Posterior vena cava (tissue), 2 donors: ENCODE data around the gene NFKB2. TPM values are rescaled to one million over a fixed set of nuclear protein-coding genes. Genes with fewer than 3 reads are reported as not detected.

Experiments used
- DNase-seq: peaks from one replicate; pipeline ENCODE4 v3.0.0-alpha.2; 2020; ENCODE audit warnings: low spot score
- intact Hi-C, 2 donors: fragments of 100-400 bp; cut with DNase I; formaldehyde crosslinking; loops; one replicate each; pipeline versions ENCODE4 v1.14.1 to v1.14.2; 2022 to 2023
- long read RNA-seq, 2 donors: library from polyadenylated mRNA; unstranded; transcript quantifications; one replicate each; pipeline ENCODE4 v2.0.0, GENCODE V29; 2020 to 2021
- total RNA-seq, 2 donors: library from RNA; stranded (reverse); fragmentation: NEBNext Ultra II Directional; extraction: Animal tissue kit (Norgen Biotek cat#: 25700); gene quantifications; one replicate each; pipeline ENCODE4 v1.2.1, GENCODE V29; 2021
- donor health status: DM: yes; HTN: yes; CAD: no.
- donor health status: DM: yes; HTN: yes; CAD: no.

The NFKB2 gene
- 10 to 100 TPM; 21.5 to 44.7 TPM for total RNA-seq
- long read RNA-seq, donor 1, partial matches to known transcripts = 10 of 13 reads
- long read RNA-seq, donor 1, other reads (novel, unspliced or antisense) = 1 of 13 reads
- long read RNA-seq, donor 2, partial matches to known transcripts = 10 of 13 reads
- long read RNA-seq, donor 2, other reads (novel, unspliced or antisense) = 2 of 13 reads

DNA sequence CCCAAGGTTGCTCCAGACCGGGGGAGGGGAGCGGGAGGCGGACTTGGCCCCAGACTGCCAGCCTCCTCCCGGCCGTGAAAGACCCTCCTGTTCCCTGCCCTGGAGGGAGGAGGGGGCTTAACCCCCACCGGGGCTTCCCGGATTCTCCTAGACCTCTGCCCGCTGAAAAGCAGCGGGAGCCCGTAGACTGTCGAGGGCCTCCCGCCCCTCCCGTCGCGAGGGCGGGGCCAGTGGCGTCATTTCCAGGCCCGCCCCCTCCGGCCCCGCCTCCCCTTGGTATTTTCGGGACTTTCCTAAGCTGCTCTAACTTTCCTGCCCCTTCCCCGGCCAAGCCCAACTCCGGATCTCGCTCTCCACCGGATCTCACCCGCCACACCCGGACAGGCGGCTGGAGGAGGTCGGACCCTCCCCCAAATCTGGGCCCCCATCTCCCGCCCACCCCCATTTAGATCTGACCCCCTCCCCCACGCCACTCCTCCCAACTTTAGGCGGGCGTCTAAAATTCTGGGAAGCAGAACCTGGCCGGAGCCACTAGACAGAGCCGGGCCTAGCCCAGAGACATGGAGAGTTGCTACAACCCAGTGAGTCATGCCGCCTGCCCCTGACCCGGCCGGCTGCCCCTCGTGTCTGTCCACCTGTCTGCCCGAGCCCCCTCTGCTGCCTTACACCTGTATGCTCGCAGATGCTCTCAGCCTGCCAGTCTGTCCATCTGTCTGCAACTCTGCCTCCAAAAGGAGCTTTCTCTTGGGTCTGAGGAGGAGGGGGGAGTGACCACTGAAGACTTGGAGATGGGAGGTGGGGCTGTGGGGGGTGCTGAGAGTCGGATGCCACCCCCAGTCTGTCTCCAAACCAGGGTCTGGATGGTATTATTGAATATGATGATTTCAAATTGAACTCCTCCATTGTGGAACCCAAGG is at the start of gene NFKB2:
TSS of gene NFKB2 (plus strand) at position 306 of the 917 bp plus-strand sequence. CDS start at position 561, 255 bp downstream.
- intact Hi-C loops = no loop called here
- DNase-seq = peak; percentile 96

DNA sequence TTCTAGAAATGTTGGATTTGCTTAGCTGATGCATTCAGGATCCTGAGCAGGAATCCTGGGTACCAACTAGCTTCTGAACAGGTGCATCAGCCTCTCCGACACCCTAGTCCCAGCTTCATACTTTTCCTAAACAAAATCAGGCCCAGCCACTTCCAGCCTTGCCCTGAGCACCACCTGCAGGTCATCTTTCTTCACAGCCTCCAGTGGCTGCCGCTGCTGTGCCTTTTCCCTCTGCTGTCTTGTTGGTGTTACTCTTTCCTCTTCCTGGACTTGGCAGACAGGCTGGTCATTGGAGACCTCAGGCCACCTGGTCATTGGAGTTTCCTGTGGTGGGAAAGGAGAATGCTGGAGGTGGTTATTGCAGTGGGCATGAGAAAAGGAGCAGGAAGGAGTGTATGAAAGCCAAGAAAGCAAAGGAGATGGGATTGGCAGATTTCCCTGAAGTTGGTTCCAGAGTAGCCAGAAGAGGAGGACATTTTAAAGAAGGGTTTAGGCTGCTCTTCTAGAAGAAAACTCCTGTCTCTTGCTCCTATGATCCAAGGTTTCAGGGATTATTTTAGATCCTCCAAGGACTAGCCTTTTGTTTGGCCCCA is 48.2 kb upstream of the NFKB2 start:
- no peak for DNase-seq
- intact Hi-C loops = no loop called here

DNA sequence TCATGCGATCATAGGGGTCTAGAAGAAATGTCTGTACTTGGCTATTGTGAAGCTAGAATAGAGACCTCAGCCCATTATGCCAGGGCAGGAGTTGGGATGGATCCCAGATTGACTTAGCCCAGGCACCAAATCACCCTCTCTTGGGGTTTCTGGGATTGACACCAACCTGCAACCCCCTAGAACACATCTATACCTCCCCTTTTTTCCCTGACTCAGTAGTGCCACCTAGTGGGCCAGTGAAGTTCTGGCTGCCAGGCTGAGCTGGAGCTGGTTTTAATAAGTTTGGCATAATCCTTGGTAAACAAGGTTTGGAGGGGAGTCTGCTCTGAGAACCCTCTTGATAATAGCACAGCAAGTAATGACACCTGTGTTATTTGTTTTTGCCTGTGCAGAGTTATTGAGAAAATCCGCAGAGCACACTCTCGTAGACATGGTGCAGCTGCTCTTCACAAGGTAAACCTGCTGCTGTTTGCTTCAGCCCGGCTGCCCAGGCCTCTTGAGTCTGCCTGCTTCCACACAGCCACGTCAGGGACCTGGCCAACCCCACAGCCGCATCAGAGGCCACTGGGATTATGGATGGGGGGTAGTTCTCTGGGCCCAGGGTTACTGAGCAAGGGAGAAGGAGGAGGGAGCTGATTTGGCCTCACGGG is 43.3 kb upstream of the NFKB2 start:
- intact Hi-C loops = loop anchor here (2.0 to 10.0 kb wide), 3 partner anchors 120 to 187 kb away; no protein-coding TSS in a partner anchor
- DNase-seq = no peak

DNA sequence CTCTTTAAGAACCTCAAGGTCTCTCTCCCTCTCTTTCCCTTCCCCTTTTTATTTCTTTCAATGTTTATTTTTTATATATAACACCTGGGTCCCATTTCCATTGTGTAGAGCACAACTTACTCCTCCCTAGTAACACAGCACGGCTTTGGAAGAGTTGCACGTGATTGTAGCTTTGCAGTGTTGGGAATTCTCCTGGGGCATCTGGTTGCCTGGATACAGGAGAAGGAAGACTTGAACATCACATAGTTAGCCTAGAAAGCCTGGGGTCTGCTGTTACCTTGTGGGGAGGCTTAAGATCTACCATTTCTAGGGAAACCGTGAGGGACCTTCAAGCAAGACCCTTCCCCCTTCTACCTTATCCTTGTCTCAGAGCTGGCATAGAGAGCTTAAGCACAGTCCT is 41.1 kb upstream of the NFKB2 start:
- intact Hi-C loops = loop anchor here (5.0 to 10.0 kb wide), 2 partner anchors 122 to 190 kb away; no protein-coding TSS in a partner anchor
- no peak for DNase-seq

DNA sequence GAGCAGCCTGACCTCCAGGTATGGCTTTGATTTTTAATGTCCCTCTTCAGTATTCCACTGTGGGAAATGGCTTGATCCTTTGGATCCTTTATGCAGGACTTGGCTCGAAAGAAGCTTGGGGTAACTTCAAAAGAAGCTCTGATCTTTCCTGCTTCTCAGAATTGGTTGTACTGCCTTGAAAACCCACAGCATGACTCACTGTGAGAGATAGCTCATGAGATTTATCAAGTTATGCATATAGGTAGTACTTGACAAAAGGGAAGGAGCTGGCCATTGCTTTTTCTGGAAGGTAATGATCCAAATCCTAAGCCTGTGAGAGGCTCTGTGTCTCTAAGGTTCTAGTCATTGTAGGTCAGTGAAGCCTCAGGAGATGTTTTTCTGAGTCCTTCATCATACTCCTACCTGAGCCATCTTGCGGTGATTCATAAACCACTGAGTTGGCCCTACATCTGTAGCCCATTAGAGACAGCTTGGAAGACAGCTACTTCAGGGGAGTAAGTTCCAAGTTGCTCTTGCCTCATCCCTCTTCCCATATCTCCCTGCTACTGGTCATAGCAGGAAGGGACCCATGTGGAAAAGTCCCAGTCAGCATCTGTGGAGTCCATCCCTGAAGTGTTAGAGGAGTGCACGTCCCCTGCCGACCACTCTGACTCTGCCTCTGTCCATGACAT is 36.7 kb upstream of the NFKB2 start:
- DNase-seq = no peak
- intact Hi-C loops = loop anchor here in 1 of 2 donors (10.0 kb wide), 1 partner anchor 194 kb away; no protein-coding TSS in a partner anchor

DNA sequence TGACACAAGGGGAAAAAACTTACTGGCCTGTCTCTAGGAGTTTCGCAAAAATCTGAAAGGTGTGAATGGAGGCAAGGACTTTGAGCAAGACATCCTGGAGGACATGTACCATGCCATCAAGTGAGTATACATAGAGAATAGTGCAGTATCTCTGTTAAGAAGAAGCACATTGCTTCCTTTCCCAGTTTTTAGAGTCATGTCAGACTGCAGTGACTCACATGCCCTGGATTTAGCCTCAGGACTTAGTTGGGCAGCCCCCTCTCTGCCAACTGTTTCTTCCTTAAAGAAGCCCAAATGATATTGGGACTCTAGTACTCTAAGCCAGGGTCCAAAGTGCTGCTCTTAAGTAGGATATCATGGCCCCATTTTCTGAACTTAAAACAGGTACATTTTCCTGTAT is 28.1 kb upstream of the NFKB2 start:
- intact Hi-C loops = loop anchor here in 1 of 2 donors (10.0 kb wide), 1 partner anchor 523 kb away; the partner anchor contains the start of gene KCNIP2
- no peak for DNase-seq

DNA sequence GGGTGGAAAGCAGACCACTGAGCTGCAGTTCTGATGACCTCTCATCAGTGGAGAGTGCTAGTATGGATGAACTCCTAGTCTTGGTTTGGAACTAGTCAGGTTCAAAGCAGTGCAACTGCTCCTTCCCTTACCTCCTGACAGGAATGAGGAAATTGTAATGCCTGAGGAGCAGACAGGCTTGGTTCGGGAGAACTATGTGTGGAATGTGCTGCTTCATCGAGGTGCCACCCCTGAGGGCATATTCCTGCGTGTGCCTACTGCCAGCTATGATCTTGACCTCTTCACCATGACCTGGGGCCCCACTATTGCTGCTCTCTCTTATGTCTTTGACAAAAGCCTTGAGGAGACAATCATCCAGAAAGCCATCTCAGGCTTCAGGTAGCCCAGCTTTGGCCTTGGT is 27.4 kb upstream of the NFKB2 start:
- no peak for DNase-seq
- intact Hi-C loops = loop anchor here in 1 of 2 donors (10.0 kb wide), 1 partner anchor 523 kb away; the partner anchor contains the start of gene KCNIP2

DNA sequence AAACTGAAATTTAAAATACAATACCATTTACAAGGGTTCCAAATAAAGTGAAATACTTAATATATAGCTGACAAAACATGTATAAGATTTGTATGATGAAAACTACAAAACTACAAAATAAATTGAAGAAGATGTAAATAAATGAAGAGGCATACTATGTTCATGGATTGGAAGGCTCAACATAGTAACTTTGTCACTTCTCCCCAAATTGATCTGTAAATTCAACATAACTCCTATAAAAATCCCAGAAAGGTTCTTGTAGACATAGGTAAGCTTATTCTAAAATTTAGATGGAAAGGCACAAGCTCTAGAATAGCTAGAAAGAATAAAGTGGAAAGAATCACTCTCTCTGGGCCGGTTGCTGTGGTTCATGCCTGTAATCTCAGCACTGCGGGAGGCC is 24.2 kb upstream of the NFKB2 start:
- DNase-seq = no peak
- intact Hi-C loops = no loop called here

DNA sequence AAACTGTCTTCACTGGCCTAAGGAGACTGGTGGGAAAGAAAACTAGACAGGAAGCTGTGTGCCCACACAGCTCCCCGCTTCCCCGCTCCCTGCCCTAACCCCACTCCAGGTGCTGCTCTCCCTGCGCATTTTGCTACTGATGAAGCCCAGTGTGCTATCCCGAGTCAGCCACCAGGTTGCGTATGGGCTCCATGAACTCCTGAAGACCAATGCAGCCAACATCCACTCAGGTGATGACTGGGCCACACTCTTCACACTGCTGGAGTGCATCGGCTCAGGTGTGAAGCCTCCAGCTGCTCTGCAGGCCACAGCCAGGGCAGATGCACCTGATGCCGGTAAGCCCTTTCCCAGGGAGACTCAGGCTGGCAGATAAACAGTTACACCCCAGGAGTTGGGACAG is 20.3 kb upstream of the NFKB2 start:
- intact Hi-C loops = no loop called here
- DNase-seq = no peak

DNA sequence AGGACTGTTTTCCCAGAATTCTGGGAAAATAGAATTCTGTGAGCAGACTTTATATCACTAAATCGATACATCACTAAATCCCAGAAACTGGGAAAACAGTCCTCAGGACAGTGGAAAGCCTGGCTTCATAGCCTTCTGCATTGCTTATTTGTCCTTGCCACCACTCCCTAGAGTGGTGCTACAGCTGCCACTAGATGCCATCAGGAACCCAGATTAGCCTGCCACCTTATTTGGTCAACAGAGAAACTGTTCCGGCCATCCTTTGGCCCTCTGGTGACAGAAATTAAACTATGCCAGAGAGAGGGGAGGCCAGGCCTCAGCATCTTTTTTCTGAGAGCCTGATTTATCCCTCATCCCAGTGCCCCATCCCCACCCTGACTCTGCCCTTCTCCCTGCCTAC is 19.6 kb upstream of the NFKB2 start:
- DNase-seq = no peak
- intact Hi-C loops = no loop called here

DNA sequence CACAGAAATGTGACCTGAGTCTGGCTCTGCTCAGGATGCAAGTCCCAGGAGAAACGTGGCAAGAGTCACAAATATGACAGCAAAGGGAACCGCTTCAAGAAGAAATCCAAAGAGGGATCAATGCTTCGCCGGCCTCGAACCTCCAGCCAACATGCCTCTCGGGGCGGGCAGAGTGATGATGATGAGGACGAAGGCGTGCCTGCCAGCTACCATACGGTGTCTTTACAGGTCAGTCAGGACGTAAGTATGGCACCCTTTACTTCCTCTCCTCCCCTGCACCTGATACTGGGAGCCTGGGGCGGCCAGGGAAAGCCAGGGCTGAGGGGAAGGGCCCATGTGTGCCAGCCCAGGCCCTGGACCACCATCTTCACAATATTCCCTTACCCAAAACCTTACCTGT is 18.6 kb upstream of the NFKB2 start:
- intact Hi-C loops = no loop called here
- no peak for DNase-seq

DNA sequence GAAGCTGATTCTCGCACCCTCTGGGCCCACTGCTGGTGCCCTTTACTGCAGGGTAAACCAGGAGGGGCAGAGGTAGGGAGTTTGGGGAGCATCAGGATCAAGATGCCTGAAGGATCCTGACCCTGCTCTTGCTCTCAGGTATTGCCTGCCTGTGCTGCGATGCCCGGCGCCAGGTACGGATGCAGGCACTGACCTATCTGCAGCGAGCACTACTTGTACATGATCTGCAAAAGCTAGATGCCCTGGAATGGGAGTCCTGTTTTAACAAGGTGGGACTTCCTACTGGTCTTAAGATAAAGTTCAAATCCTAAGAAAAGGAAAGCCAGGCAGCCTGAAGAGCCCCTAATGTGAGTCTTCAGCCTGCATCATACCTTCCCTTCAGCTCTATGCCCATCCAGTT is 16.1 kb upstream of the NFKB2 start:
- intact Hi-C loops = no loop called here

DNA sequence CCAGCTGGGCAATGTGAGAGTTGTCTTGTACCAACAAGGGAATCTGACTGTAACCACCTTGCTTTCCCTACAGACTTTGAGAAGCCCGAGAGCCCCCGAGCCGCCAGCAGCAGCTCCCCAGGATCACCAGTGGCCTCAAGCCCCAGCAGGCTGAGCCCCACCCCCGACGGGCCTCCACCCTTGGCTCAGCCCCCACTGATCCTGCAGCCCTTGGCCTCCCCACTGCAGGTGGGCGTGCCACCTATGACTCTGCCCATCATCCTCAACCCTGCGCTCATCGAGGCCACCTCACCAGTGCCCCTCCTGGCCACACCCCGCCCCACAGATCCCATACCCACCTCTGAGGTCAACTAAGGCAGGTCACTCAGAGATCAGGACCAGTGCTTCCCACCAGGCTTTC is 13.5 kb upstream of the NFKB2 start:
- intact Hi-C loops = no loop called here
- DNase-seq = no peak

More for the DNA sequence above, 16.1 kb upstream of the NFKB2 start:
- DNase-seq = no peak

DNA sequence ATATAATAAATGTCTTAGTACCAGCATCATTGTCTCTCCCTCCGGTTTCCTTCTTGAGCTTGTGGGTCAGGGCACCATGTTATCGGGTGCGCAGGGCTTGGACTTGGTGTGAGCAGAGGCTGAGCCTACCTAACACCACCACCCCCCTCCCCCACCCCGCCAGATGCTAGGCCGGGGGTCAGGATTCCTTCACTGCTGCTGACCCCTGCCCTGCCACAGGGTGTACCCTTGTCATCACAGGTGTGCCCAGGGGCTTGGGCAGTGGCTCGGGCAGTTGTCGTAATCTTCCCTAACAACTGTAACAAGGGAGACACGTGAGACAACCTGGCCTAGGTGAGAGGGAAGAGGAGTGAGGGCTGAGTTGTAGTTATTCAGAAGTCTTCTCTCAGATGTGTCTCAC is 12.6 kb upstream of the NFKB2 start:
- DNase-seq = no peak
- intact Hi-C loops = no loop called here

DNA sequence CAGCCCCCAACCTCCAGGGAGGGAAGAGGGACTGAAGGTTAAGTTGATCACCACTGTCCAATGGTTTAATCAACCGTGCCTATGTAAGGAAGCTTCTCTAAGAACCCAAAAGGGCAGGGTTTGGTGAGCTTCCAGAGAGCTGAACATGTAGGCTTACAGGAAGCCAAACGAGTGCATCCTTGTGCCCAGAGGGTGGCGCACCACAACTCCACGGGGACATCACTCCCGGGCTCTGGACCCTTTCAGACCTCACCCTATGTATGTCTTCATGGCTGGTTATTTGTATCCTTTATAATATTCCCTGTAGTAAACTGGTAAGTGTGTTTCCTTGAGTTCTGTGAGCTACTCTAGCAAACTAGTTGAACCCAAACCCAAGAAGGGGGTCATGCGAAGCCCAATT is 11.5 kb upstream of the NFKB2 start:
- DNase-seq = peak; percentile 76
- intact Hi-C loops = no loop called here

DNA sequence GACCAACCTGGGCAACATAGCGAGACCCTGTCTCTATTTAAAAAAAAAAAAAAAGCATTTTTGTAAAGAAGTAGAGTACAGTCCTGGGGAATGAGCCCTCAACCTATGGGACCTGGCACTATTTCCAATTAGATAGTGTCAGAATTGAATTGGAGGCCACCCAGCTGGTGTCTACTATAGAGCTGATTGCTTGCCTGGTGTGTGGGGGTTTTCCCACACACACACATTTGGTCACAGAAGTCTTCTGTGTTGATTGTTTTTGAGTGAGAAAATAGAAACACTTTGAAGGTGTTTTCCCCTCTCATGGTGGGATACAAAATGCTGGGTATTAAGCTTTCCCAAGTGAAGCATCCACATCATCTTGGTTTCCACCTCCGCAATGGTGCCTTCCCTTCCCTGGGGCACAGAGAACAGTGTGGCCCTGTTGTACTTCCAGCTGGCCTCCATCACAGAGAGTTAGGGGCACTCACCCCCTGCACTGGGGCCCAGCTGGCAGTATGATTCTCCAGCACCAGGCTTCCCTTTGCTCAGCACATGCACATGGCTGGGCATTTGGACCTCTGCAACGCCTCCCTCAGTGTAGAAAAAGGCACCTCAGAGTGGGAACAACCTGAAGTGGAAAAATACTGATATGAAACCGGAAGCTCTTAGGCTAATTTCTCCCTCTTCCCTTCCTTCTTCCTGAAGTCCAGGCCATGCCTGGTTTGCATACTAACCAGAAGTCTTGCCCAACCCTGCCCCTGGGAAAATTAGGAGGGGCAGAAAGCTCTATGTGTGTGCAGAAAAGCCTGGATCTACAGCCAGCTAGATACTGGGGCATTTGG is 10.7 kb upstream of the NFKB2 start:
- DNase-seq = peak; percentile 62
- intact Hi-C loops = no loop called here

DNA sequence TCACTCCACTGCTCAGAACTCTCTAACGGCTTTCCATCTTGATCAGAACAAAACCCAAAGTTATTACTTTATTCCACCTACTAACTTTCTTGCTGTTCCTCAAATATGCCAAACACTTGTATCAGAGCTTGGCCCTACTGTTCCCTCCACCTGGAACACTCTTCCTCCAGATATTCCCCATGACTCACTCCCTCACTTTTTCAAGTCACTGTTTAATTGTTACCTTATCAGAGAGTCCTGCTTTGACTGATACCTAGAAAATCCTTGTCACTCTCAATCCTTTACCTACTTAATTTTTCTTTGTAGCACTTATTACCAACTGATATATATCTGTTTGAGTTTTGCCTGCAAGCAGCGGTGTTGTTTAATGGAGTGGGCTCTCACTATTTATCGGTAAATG is 5.6 kb upstream of the NFKB2 start:
- intact Hi-C loops = no loop called here
- no peak for DNase-seq

DNA sequence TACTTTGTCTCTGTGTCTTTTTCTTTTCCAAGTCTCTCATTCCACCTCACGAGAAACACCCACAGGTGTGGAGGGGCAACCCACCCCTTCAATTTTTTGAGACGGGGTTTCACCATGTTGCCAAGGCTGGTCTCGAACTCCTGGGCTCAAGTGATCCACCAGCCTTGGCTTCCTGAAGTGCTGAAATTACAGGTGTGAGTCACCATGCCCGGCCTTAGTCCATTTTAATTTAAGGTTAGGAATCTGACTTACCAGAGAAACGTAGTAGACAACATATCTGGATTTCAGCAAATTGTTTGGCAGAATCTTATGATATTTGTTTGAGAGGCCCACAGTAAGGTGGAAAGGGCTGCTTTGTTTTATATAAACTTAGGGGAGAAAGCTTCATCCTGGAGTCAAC is 3.2 kb upstream of the NFKB2 start:
- intact Hi-C loops = loop anchor here in 1 of 2 donors (2.0 kb wide), 1 partner anchor 88 kb away; no protein-coding TSS in a partner anchor
- DNase-seq = no peak
